Sigmoid colon (tissue), 4 donors: ENCODE measurements around the gene SEMA4C.

Source experiments
- CTCF ChIP-seq, 4 experiments: fragments of 450-650 bp in 3 of 4; fragments of 200-600 bp in 1 of 4; IDR thresholded peaks; one replicate each; pipeline ENCODE4 v1.5.1; 2016 to 2019; ENCODE audit warnings: antibody characterized with exemption in 4 of 4, mild to moderate bottlenecking in 3 of 4, moderate library complexity in 2 of 4
- POLR2A ChIP-seq, 2 donors: fragments of 450-650 bp; IDR thresholded peaks; one replicate each; pipeline ENCODE4 v1.6.1; 2016; ENCODE audit warnings: antibody characterized with exemption in 2 of 2, mild to moderate bottlenecking in 2 of 2, moderate library complexity in 2 of 2
- POLR2AphosphoS5 ChIP-seq, 4 donors: sonication (generic); formaldehyde crosslinking; IDR thresholded peaks; one replicate each; pipeline ENCODE4 v1.6.1; 2017; ENCODE audit warnings: antibody characterized with exemption in 4 of 4

DNA sequence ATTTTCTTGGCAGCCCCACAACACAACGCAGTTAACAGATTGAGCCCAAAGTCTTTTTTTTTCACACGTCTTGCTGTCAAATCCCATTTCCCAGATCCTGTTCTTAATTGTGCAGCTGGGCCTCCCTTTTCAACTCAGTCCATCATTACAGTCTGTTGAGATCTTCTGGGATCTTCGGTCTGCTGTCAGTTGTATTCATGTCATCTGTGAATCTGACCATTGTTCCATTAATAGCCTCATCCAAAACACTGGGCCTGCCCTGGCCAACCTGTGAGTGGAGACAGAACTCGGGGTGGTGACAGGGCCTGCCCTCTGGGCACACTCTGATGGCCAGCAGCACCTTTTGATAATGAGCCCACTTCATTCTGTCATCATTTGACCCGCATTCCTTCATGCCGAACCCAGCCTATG, 39.7 kb upstream of the SEMA4C start:
- TF ChIP-seq CTCF (IDR thresholded peaks at IDR 0.05) (no peak), POLR2A (IDR thresholded peaks at IDR 0.05) (no peak), POLR2AphosphoS5 (IDR thresholded peaks at IDR 0.05) (no peak)
